ENCODE data around the gene CYB561D2.

CYB561D2 gene

DNA sequence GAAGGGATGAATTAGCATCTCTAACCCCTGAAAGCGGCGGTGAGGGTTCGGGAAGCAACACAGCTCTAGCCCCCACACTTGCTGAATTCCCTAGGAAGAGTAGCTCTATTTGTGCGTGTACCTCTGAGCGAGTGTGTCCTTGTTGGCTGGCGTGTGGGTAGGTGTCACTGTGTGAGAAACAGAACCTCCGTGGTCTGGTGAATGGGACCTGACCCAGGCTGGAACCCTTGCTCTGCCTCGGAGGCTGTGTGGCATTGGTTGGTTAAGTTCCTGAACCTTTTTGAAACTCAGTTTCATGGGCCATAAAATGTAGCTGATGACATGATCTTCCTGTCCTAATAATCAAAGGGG lies 9.1 kb downstream of the CYB561D2 start:
- in situ Hi-C loops (cut with MboI; ENCODE audit: low sequenced_read_pairs) = no loop called here

GRCh38 chr3:50364573-50365079 lies 14.0 kb downstream of the CYB561D2 start:
- in situ Hi-C loops (cut with MboI; ENCODE audit: low sequenced_read_pairs) = no loop called here

- in situ Hi-C loops (cut with MboI; ENCODE audit: low sequenced_read_pairs) = no loop called here
Observed at GRCh38 chr3:50365080-50365841, 14.6 kb downstream of the CYB561D2 start.

DNA sequence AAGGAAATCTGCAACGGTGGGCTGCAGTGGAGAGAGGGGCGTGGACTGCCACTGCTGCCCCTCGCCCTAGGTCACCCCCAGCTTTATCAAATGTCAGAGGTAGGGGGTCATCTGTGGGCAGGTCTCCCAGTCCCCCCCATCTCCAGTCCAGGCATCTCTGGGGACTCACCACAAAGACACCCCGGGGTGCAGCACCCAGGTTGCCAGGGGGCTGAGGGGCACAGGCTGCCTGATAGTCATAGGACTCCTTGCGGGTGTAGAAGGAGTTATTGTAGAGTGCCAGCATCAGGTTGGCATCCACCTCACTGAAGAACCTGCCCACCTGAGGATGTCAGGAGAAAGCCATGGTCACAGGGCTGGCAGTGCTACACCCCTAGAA lies 15.2 kb downstream of the CYB561D2 start:
- in situ Hi-C loops (cut with MboI; ENCODE audit: low sequenced_read_pairs) = no loop called here

- in situ Hi-C loops (cut with MboI; ENCODE audit: low sequenced_read_pairs) = no loop called here
Observed at GRCh38 chr3:50369012-50369670, 18.5 kb downstream of the CYB561D2 start.

DNA sequence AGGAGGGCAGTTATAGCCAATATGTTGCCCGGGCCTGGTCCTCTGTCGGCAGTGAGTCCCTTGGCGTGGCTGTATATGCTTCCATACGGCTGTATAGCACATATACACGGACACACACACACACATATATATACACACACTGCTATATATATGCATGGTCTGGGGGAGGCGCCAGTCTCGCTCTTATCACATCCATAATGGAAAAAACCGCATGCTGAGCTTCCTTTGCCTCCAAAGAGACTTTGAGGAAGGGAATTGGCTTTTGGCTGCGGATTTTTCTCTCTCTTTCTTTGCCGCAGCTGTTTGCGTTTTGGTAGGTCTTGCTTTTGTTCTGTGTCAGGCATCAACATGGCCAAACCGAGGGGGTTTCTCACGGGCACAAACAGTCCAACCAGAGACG lies 19.9 kb downstream of the CYB561D2 start:
- in situ Hi-C loops (cut with MboI; ENCODE audit: low sequenced_read_pairs) = no loop called here

- in situ Hi-C loops (cut with MboI; ENCODE audit: low sequenced_read_pairs) = no loop called here
Observed at GRCh38 chr3:50371133-50371685, 20.5 kb downstream of the CYB561D2 start.

- in situ Hi-C loops (cut with MboI; ENCODE audit: low sequenced_read_pairs) = no loop called here
Observed at GRCh38 chr3:50372349-50372748, 21.7 kb downstream of the CYB561D2 start.

- in situ Hi-C loops (cut with MboI; ENCODE audit: low sequenced_read_pairs) = no loop called here
Observed at GRCh38 chr3:50373146-50374051, 22.7 kb downstream of the CYB561D2 start.

- in situ Hi-C loops (cut with MboI; ENCODE audit: low sequenced_read_pairs) = no loop called here
Observed at GRCh38 chr3:50374363-50375257, 23.9 kb downstream of the CYB561D2 start.

GRCh38 chr3:50375258-50375931 lies 24.7 kb downstream of the CYB561D2 start:
- in situ Hi-C loops (cut with MboI; ENCODE audit: low sequenced_read_pairs) = no loop called here

- in situ Hi-C loops (cut with MboI; ENCODE audit: low sequenced_read_pairs) = no loop called here
Observed at GRCh38 chr3:50378024-50378423, 27.4 kb downstream of the CYB561D2 start.

DNA sequence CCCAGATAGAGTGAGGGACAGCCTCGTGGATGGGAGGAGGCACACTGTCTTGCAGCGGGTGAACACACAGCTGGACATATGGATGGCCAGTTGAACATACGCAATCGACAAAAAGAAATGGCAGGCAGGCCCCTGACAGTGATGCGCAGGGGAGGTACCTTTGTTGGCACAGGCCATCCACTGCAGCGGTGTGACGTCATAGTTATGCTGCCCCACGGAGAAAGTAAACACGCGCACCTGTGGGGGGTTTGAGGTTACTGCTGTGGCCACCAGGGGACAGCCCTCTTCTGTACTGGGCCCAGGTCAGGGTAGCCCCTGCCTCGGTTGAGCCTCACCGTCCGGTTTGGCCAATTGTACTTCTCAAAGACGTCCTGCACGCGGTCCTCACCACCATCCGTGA lies 28.1 kb downstream of the CYB561D2 start:
- in situ Hi-C loops (cut with MboI; ENCODE audit: low sequenced_read_pairs) = no loop called here

GRCh38 chr3:50380405-50381085 lies 29.9 kb downstream of the CYB561D2 start:
- in situ Hi-C loops (cut with MboI; ENCODE audit: low sequenced_read_pairs) = no loop called here

- in situ Hi-C loops (cut with MboI; ENCODE audit: low sequenced_read_pairs) = no loop called here
Observed at GRCh38 chr3:50381383-50381782, 30.7 kb downstream of the CYB561D2 start.

DNA sequence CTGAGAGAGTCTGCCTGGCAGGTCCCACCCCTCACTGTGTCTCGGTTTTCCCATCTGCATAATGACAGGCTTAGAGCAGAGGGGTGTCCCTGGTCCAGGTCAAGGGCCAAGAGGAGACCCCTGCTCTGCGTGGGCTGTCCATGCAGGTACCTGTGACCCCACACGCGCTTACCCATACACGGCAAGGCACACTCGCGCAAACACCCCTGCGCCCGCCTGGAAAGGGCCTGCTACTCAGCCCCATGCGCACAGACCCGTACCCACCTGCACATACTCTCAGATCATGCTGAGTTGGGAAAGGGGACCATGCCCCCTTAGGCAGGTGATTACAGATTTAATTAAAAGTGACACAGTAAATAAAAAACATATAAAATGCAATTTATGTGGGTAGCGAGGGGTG lies 32.1 kb downstream of the CYB561D2 start:
- in situ Hi-C loops (cut with MboI; ENCODE audit: low sequenced_read_pairs) = no loop called here

DNA sequence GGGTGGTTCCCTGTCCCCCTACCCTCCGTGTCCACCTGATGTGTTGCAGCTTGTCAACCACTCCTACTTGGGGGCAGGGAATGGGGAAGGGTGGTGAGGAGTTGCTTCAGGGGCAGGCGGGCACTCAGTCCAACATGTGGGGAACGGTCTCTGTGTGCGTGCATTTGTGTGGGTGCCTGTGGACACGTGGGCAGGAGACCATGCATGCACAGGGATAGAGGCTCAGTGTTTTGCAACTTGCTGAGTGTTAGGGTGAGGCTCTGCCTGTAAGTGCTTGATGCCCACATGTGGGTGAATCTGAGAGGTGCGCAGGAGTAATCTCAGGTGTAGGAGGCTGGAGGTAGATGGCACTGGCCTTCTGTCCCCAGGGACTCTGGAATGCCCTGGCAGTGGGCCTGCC lies 33.1 kb downstream of the CYB561D2 start:
- in situ Hi-C loops (cut with MboI; ENCODE audit: low sequenced_read_pairs) = no loop called here

- in situ Hi-C loops (cut with MboI; ENCODE audit: low sequenced_read_pairs) = no loop called here
Observed at GRCh38 chr3:50385754-50386153, 35.1 kb downstream of the CYB561D2 start.

All from HL-60/S4 treated with phorbol 12-myristate 13-acetate at 8.2 ng/mL for 4 days and 3 days (cell line).